AG04449 (cell line): ENCODE data around the gene ZNF236.

Experiments
- CTCF ChIA-PET: fragments of 350-600 bp; formaldehyde crosslinking; extraction: SDS; loops from one replicate; lab custom pipeline; 2021; ENCODE audit warnings: antibody characterized with exemption; lab: Yijun Ruan, JAX
- POLR2A ChIA-PET: fragments of 400-600, 350-600 bp; formaldehyde crosslinking; extraction: SDS; loops from one replicate; lab custom pipeline; 2020; ENCODE audit warnings: antibody characterized with exemption, inconsistent platforms; lab: Yijun Ruan, JAX
- DNase-seq: peaks from one replicate; pipeline ENCODE4 v3.0.0-alpha.2; 2010; ENCODE audit warnings: low read depth, low spot score
- H3K4me3 ChIP-seq: 2 replicates; pipeline ENCODE4 v1.5.1; 2011; ENCODE audit warnings: low read depth, mild to moderate bottlenecking, control low read depth, low read length
- CTCF ChIP-seq: IDR thresholded peaks from one replicate; pipeline ENCODE4 v1.5.1; 2011; ENCODE audit warnings: mild to moderate bottlenecking, moderate library complexity, low read length, control low read depth, inconsistent platforms; ENCODE audit not compliant: insufficient read depth; ENCODE audit errors: missing control alignments

Gene ZNF236

GRCh38 chr18:76914796-76915195 is 92.4 kb downstream of the ZNF236 start:
- no peak for DNase-seq
- H3K4me3 ChIP-seq: no peak overlapping the region
- CTCF ChIA-PET: interaction anchor here (1.1 kb wide), 1 partner anchor 69 kb away, joined by 4 read pairs; no protein-coding TSS in a partner anchor
- POLR2A ChIA-PET: no interaction called here
- no peak for TF ChIP-seq CTCF

GRCh38 chr18:76915456-76915855 is 93.1 kb downstream of the ZNF236 start:
- DNase-seq: no peak
- no peak for TF ChIP-seq CTCF
- ChIA-PET CTCF (interaction anchor here (1.1 kb wide), 1 partner anchor 68 kb away, joined by 4 read pairs; no protein-coding TSS in a partner anchor), POLR2A (no interaction called here)
- no peak overlapping the region for H3K4me3 ChIP-seq

GRCh38 chr18:76920974-76921373 is 98.6 kb downstream of the ZNF236 start:
- TF ChIP-seq CTCF: no peak
- ChIA-PET POLR2A (no interaction called here), CTCF (interaction anchor here (0.6 to 7.5 kb wide), 8 partner anchors 9 to 291 kb away, joined by 3 to 44 read pairs (median 8); no protein-coding TSS in a partner anchor)
- no peak overlapping the region for H3K4me3 ChIP-seq
- no peak for DNase-seq

GRCh38 chr18:76922107-76922506 is 99.8 kb downstream of the ZNF236 start:
- H3K4me3 ChIP-seq: no peak overlapping the region
- CTCF ChIA-PET: interaction anchor here (1.1 to 7.5 kb wide), 9 partner anchors 8 to 119 kb away, joined by 3 to 44 read pairs (median 9); no protein-coding TSS in a partner anchor
- POLR2A ChIA-PET: no interaction called here
- TF ChIP-seq CTCF: peak; percentile 67
- no peak for DNase-seq

- POLR2A ChIA-PET: no interaction called here
- H3K4me3 ChIP-seq: no peak overlapping the region
- no peak for DNase-seq
- TF ChIP-seq CTCF: peak; percentile 48
- CTCF ChIA-PET: interaction anchor here (0.8 to 7.5 kb wide), 6 partner anchors 10 to 121 kb away, joined by 3 to 44 read pairs (median 8); no protein-coding TSS in a partner anchor
Measured at GRCh38 chr18:76923485-76924085, 101.2 kb downstream of the ZNF236 start.

GRCh38 chr18:76925501-76925900 is 103.1 kb downstream of the ZNF236 start:
- no peak for TF ChIP-seq CTCF
- no peak for DNase-seq
- ChIA-PET CTCF (interaction anchor here (1.2 to 3.6 kb wide), 5 partner anchors 13 to 123 kb away, joined by 3 to 24 read pairs (median 5); no protein-coding TSS in a partner anchor), POLR2A (no interaction called here)
- no peak overlapping the region for H3K4me3 ChIP-seq
